RCC 7860 (cell line): ENCODE results near the gene IRX2.

ENCODE experiments used
- DNase-seq: peaks from one replicate; pipeline ENCODE4 v3.0.0-alpha.2; 2015; ENCODE audit warnings: low spot score
- FAIRE-seq: peaks from 2 replicates; lab custom pipeline; 2012; peaks lifted over from hg19 to GRCh38; lab: Jason Lieb, UNC

Gene IRX2

GRCh38 chr5:2751592-2752021, at the start of gene IRX2:
Gene IRX2, minus strand, starts transcription at chr5:2751677. Its CDS starts 264 bp downstream, at chr5:2751413.
- FAIRE-seq (no peak), DNase-seq (no peak)

GRCh38 chr5:2800035-2800434, 48.6 kb upstream of the IRX2 start:
- FAIRE-seq (no peak), DNase-seq (no peak)

GRCh38 chr5:2797981-2798380, 46.5 kb upstream of the IRX2 start:
- no peak for DNase-seq

GRCh38 chr5:2797160-2797559, 45.7 kb upstream of the IRX2 start:
- no peak for FAIRE-seq

More at GRCh38 chr5:2797981-2798380, 46.5 kb upstream of the IRX2 start:
- no peak for FAIRE-seq

GRCh38 chr5:2783223-2783622, 31.7 kb upstream of the IRX2 start:
- FAIRE-seq = no peak

More at GRCh38 chr5:2797160-2797559, 45.7 kb upstream of the IRX2 start:
- no peak for DNase-seq

GRCh38 chr5:2782658-2783057, 31.2 kb upstream of the IRX2 start:
- DNase-seq (no peak), FAIRE-seq (no peak)

More at GRCh38 chr5:2783223-2783622, 31.7 kb upstream of the IRX2 start:
- no peak for DNase-seq

- no peak for FAIRE-seq
- DNase-seq = no peak
Observed at GRCh38 chr5:2780421-2781171, 29.1 kb upstream of the IRX2 start.

GRCh38 chr5:2779459-2779858, 28.0 kb upstream of the IRX2 start:
- DNase-seq (no peak), FAIRE-seq (no peak)

- no peak for DNase-seq
- FAIRE-seq = no peak
Observed at GRCh38 chr5:2776337-2777302, 25.1 kb upstream of the IRX2 start.

GRCh38 chr5:2773327-2773726, 21.9 kb upstream of the IRX2 start:
- no peak for DNase-seq
- FAIRE-seq = no peak

GRCh38 chr5:2767089-2767488, 15.6 kb upstream of the IRX2 start:
- no peak for DNase-seq
- FAIRE-seq = no peak

GRCh38 chr5:2764581-2764980, 13.1 kb upstream of the IRX2 start:
- no peak for FAIRE-seq

GRCh38 chr5:2763533-2763794, 12.0 kb upstream of the IRX2 start:
- no peak for DNase-seq
- no peak for FAIRE-seq

More at GRCh38 chr5:2764581-2764980, 13.1 kb upstream of the IRX2 start:
- no peak for DNase-seq

GRCh38 chr5:2762744-2763532, 11.5 kb upstream of the IRX2 start:
- FAIRE-seq (no peak), DNase-seq (no peak)

GRCh38 chr5:2761921-2762488, 10.5 kb upstream of the IRX2 start:
- DNase-seq (no peak), FAIRE-seq (no peak)

GRCh38 chr5:2759696-2760461, 8.4 kb upstream of the IRX2 start:
- DNase-seq (no peak), FAIRE-seq (no peak)

- DNase-seq (no peak), FAIRE-seq (no peak)
Observed at GRCh38 chr5:2759091-2759490, 7.6 kb upstream of the IRX2 start.

GRCh38 chr5:2758632-2759031, 7.2 kb upstream of the IRX2 start:
- DNase-seq = no peak
- no peak for FAIRE-seq

- DNase-seq = no peak
- no peak for FAIRE-seq
Observed at GRCh38 chr5:2757563-2758351, 6.3 kb upstream of the IRX2 start.
